GM21447 (cell line): ENCODE data around the gene ARHGAP15.

Experiments
- ATAC-seq: cut with Tn5 transposase; IDR thresholded peaks from one replicate; pipeline ENCODE4 v1.9.1; 2021; ENCODE audit not compliant: unreplicated experiment

ARHGAP15 gene

DNA sequence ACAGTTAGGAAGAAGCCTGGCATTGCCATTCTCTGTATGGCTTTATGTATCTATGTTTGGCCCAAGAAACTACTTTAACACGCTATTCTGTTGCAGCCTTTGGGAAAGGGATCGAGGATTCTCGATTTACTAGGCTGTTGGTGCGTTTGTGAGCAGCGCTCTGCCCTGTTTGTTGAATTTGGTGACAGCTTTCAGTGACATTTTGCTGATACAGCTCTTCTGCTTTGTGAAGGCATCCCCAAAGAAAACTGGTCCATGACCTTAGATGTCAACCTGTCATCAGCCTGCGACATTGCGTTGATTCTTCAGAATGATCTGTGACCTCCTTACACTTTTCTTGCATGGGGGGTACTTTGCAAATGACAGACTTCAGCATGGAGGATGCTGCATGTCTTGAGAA, 431.5 kb downstream of the ARHGAP15 start:
- ATAC-seq: no peak

DNA sequence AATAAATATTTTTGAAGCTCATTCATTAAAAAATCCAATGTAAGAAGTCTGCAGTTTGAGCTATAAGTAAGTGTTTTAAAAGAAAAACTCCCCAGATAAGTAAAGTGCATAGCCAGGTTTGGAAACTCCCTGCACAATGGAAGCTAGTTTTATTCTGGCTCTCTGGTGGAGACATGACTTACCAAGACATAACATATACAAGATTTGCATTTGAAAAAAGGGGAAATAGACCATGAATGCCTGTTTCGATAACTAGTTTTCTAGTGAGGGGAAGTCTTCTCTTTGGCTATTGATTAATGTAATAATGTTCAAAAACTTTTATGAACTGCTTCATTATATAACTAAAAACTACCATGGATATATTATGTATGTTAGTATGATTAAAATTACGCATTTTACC, 435.2 kb downstream of the ARHGAP15 start:
- ATAC-seq: peak; percentile 98

DNA sequence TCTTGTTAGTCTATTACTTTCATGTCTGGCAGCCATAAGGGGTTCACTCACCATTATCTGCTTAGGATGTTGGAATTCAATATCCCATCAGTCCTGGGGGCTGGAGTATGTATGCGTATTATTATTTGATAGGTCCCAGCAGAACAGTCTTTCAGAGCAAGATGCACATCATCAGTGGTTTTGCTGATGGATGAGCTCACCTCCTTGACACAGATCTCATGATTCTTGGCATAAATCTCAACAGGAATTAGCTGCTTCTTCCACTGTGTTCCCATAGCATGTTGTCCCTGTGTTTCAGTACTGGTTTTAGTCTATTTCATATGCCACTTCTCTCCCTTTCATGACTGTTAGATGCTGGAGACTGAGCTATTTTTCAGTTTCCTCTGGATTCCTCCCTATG, 442.5 kb downstream of the ARHGAP15 start:
- ATAC-seq: no peak

DNA sequence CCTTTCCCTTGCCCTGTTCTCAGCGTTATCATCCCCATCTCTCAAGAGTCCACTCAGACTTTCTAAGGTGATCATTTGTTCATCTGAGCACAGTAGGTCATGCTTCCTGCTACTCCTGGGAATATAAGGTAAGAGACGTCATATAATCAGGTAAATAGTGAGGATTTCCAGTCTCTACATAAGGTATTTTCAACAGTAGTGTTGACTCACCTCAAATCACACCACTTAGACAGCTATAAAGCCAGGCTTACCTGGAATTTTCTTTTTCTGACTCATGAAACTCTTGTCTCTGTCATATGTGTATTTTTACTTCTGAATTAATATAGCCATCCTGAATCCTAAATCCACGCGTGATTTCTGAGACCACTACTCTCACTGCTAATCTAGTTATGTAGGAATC, 443.2 kb downstream of the ARHGAP15 start:
- ATAC-seq: no peak

DNA sequence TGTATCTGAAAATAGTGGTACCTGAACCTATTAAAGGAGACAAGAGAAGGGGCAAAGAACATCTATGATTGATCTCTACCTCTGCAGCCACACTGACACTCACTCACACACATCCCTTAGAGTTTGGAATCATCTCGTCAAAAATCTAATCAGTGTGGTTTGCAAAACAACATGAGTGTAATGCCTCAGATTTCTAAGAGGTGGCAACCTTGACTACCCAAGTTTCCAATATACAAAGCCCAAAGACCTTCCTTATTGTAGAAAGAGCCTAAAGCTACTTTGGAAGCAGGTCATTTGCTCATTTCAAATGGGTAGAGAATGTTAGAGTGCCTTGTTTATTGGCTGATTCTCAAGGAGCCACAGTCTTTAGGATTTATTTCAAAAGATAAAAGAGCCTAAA, 444.9 kb downstream of the ARHGAP15 start:
- no peak for ATAC-seq

DNA sequence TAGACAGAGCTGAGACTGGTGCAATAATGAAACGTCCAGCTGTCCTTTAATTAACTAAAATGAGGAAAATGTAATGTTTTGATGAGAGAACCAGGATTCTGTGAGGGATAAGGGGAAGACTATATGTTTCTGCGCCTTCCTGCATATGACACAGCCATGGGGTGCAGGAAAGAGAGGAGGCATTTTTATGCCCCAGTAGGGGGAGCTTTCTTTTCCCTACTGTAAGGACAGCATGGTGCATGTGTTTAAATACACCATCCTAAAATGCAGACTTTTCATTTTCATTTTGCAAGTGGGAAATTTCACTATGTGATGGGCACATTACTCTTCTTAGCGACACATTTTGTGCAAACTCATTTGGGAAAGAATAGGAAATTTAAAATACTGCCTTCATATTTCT, 446.1 kb downstream of the ARHGAP15 start:
- ATAC-seq: no peak

DNA sequence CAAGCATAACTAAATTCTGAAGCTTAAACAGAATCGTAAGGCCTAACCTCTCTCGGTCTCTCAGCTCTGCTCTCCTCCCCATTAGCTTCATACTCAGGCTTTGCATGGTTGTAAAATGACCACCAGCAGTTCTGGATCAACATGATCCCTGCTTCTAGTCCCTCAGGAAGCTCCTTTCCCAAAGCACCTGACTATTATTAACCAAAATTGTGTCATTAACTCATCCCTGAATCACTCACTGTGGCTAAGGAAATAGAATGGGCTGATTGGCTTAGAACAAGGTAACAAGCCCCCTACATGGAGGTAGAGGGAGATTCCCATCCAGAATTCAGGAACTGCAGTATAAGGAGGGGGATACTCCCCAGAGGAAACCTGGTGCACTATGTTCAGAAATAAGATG, 448.3 kb downstream of the ARHGAP15 start:
- no peak for ATAC-seq

DNA sequence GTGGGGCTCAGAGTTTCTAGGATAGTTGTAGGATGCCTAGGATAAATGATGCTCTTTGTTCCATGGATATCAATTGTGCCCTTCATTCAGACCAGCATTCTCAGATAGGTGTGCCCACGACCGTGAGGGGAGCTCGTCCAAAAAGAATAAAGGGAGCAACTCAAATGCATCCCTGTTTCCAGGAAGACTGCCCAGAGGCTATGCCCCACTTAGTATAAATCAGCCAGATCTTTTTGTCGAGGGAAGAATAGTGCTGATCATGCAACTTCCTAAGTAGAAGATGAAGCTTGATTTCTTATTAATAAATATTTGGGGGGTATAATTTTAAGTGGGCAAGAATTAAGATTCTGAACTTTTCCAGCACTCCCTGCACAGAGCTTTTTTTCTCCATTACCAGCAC, 450.2 kb downstream of the ARHGAP15 start:
- no peak for ATAC-seq

DNA sequence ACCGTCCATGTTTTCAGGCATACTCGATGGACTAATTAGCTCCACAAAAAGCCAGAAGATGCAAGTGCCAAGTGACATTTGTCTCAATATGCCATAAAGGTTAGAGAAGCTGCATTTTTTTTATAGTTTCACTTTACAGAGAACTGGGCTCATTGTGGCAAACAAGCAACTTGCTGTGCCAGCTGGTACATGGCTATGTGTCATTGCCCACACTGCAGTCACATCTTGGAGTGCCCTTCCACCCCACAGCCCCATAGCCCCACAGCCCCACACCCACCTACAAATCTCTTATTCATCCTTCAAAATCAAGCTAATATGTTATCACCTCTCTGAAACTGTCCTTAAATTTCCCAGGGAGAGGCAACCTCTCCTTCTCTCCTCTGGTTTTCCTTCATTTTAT, 451.9 kb downstream of the ARHGAP15 start:
- no peak for ATAC-seq

DNA sequence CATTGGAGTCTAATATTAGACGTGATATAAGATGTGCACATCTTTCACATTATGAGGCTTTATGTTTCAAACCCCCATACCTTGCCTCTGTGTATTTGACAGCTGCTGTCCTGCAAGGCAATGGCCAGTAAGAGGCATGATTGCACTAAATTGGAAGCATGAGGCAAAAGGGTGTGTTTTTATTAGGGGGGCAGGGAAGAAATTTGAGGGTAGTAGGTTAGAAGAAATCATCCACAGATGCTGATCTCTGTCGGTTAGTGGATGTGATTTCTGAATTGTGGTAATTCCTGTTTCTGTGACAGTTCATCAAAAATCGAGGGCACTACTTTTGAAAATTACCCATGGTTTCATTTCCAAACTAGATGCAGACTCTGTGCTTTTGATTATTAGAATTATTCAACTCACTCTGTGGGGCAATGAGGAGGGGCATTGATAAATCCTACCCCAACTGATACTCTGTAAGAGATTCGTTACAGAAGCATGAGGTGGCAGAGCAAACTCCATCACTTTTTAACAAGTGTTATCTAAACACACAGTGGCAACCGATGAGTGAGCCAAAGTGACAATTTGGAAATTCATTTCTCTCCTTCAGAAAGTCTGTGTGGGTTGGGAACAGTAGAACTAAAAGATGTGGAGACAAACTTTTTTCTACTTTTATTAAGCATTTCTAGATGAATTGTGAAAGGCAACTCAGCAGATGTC, 453.0 kb downstream of the ARHGAP15 start:
- no peak for ATAC-seq

DNA sequence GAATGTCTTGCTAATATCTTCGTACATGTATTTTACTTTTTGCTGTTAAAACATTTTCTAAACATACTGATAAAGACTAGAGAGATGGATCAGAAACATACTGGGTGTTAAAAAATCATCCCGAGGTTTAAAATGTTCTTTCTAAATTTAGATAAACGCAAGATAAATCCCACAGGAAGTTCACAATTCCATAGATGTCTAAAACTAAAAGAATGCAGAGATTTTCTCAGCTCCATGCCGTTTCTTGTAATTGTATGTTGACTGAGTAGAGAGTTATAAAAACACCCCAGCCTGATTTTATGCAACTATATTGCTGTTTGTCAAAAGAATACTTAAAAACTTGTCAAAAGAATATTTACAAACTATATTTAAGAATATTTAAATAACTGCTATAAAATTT, 455.7 kb downstream of the ARHGAP15 start:
- ATAC-seq: no peak

DNA sequence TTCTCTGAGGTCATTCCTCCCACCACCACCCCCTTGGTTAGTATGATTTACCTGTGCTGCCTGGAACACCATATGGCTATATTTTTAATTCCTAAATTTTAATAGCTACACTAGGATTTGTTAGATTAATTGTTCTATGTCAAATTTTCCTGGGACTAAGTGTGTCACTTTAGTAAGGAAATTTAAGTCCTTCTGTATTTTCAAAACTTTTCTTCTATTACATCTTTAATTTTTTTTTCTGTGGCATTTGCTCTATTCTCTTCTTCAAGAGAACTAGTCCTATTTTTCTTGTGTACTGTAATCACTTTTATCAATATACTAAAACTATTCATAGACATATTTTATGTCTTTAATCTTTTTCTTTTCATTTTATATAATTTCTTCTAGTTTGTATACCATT, 456.9 kb downstream of the ARHGAP15 start:
- ATAC-seq: no peak

DNA sequence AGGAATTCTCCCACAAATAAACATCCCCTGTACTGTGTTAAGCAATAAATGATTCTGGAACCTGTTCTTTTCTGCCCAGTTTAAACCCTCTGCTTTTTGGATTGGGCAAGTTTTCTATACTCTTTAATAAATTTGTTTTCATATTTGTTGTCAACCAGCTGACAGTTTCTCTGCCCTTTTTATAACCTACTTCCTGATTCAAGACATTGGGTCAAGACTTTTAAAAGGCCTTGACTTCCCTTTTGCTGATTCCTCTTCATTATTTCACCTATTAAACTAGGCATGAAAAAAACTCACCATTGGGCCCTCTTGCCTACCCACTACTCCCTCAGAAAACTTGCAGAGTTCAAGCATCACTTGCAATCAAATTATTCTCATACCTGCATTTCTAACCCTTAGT, 459.5 kb downstream of the ARHGAP15 start:
- no peak for ATAC-seq

DNA sequence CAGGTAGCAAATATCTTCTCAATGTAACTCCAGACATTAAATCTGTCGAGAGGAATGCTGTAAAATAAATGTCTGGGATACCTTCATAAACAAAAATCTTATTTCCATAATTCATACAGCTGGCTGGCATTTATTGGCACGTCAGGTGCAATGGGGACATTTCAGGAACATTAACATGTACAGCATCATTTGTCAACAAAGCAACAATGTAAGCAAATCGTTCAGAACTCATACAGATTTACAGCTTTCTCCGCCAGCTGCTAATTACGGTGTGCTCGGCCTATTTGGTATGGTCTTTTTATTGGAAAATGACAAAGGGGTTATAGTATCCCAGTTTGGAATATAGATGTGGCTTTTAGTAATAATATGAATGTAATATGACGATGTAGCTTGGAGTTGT, 464.9 kb downstream of the ARHGAP15 start:
- ATAC-seq: no peak

DNA sequence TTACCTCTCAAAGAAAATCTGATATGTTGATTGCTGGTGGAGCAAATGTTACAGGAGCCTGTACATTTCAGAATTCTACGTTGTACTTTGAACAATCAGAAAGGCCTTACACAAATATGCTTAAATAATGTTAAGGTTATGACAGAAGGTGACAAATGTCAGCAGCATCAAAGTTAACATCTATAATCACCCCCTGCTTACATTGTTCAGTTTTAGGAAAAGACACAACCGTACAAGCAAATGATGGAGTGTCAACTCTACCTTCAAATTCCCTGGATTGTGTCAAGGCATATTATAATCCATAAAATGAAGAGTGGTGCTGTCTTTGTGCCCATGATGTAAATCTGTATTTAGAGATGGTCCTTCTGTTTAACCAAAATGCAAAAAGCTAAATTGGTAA, 465.5 kb downstream of the ARHGAP15 start:
- ATAC-seq: no peak

DNA sequence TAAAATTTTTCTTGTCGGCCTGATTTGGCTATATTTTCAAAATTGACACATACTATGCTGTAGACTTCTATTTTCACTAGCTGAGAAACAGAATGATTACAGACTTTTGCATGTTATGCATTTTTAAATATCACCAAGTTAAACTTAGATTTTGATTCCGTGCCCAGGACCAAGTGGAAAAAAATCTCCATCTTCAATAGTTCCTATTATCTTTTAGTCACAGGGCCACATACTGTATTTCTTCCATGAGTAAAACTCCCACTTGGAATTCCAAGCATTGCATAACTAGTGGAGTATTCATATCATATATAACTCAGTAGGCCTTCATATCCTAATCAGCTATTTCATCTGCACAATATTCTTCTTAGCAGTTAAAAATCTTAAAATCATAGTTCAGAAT, 470.9 kb downstream of the ARHGAP15 start:
- ATAC-seq: no peak

DNA sequence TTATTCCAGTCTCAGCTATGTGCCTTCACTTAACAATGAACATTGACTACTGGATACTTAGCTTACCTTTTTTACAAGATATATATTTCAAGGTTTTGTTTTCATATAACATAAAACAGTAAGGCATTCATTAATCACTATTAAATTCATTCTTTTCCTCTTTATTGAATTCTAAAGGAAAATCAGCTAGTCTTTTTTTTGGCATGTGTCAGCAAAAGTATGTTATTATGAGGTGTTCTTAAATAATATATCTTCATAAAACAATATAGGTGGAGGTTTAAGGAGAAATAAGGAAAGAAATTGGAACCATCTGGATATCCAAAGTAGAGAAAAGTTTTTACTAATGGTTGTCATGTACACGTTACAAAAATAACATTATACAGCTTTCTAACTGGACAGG, 472.6 kb downstream of the ARHGAP15 start:
- ATAC-seq: no peak

DNA sequence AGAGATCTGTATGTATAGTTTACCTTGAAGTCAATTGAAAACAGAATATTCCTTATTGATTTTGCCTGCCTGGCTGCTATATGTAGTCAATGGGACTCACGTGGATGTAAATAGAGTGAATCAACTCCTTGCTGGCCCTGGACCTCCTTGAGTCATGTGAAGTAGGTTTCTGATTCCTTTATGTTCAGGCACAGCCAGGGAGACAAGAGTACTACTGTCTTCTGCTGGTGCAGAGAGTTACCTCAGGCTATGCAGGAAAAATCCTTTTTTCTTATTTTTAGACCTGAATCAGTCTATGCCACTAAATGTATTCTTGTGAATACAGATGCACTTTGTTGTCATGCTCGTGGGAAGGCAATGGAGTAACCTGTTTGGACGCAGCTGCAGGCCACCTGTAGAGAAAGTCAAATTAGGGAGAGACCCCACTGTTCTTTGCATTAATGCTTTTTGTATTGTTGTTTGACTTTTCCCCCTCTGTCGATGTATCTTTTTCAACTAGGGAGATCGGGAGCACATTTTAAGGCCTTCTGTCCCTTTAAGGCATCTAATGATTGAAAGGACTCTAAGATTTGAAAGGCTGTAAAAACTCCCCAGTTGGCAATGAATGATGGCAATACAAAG, 473.9 kb downstream of the ARHGAP15 start:
- ATAC-seq: no peak

DNA sequence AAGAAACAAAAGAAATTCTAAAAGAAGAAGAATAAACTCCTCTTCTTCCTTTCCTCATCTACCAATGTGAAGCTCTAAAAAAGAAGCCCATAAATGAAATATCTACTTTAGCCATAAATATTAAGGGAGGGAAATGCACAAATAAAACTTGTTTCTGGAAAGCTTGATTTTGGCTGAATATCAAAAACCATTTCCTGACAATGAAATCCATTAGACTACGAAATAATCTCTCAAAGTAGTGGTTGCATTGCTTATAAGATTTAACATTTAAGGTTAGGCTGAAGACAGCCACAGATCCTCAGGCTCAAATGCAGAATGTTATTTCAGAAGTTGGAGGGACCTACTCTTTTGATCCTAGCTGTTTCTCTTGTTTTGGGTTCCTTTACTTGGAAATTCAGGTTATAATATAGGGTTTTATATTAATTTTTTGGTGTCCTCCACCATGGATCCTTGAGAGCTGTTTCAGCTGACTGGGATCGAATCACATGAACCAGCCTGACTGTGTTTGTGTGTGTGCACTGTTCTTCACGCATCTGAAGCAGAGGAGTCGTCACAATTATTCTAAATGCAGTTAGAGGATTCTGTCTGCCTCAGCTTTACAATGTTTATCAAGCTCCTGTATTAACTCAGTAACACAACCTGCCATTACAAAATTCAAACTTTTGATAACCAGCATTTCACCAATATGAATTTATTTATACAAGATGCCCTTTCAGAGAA, 474.8 kb downstream of the ARHGAP15 start:
- no peak for ATAC-seq

DNA sequence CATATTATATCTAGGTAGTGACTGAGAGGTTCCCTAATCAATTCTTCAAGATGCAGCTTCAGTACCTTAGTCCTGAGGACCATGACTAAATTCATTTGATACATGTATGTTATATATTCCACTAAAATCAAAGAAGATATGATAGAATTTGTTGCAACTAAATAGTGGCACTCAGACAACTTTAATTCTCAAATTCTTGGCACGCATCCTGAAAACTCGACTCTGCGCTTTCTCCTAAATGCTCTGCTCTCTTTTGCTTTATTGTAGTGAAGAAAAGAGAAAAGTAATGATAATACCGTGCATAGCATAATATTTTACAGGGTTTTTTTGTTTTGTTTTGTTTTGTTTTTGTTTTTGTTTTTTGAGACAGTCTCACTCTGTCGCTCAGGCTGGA, 475.3 kb downstream of the ARHGAP15 start:
- ATAC-seq: no peak

DNA sequence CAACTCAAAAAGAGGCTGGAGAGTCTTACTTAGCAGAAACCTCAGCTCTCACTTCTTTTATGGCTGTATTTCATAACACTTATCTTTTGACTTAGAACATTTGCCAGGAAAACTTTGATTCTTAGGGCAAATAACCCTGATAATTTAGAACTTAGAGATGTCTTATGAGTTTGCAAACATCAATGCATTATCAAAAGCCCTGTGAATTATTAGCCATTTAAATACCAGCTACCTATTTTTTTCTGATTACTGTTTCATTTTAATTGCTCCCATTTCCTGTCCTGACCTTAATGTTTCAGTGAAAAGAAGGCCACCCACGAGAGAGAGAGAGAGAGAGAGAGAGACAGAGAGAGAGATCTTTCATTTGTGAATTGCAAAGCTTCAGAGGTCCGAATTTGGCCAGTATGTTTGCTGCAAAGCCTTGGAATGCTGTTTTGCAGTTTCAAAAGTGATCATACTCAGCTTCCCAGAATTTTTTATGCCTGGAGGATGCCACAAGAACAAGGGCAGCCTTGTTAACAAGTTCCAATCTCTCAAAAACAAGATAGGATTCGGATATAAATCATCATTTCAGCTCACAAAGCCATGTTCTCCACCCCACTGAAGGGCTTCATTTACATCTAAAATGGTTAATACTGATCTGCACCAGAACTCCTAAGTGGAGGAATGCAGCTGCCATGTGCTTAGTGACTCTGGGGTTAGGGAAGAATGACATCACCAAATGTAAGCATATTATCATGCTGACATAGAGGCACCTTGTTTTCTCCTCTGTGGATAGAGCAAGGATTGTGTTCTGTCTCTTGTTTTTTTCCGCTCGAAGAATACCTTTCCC, 478.2 kb downstream of the ARHGAP15 start:
- no peak for ATAC-seq

DNA sequence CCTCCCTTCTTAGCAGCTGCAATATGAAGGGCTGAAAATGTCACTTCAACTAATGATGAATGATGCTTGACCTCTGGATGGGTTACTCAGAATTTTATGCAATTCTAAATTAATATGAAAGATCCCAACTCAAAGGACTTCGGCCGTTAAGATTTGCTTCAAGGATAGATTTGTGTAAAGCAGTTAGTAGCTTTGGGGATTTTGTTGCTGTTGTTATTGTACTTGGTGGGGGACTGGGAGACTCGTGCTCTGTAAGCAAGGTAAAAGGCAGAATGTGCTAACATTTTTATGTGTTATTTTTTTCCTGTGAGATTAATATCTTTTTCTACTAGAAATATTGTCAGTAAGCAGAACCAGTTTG, 478.8 kb downstream of the ARHGAP15 start:
- ATAC-seq: no peak
